AG04450 (cell line): ENCODE measurements around the gene CLEC7A. TPM values are rescaled to one million over a fixed set of nuclear protein-coding genes. Genes with fewer than 3 reads are reported as not detected.

ENCODE experiments used
- CTCF ChIA-PET: fragments of 300-600, 350-600 bp; formaldehyde crosslinking; extraction: SDS; loops from one replicate; lab custom pipeline; 2022; ENCODE audit warnings: antibody characterized with exemption, inconsistent platforms; lab: Charles Lee
- POLR2A ChIA-PET: fragments of 350-600 bp; formaldehyde crosslinking; extraction: SDS; loops from one replicate; lab custom pipeline; 2021; ENCODE audit warnings: antibody characterized with exemption, inconsistent platforms; lab: Yijun Ruan, JAX
- DNase-seq: peaks from one replicate; pipeline ENCODE4 v3.0.0-alpha.2; 2011; ENCODE audit warnings: low read depth, low spot score
- H3K27ac ChIP-seq: one replicate; pipeline ENCODE4 v1.5.1; 2012; ENCODE audit warnings: low read depth, low read length, control low read depth
- H3K27me3 ChIP-seq: one replicate; pipeline ENCODE4 v1.6.0; 2012; ENCODE audit warnings: low read length; ENCODE audit not compliant: control insufficient read depth, insufficient read depth
- H3K4me3 ChIP-seq: 2 replicates; pipeline ENCODE4 v1.5.1; 2011; ENCODE audit warnings: mild to moderate bottlenecking, low read depth, low read length, control low read depth
- H3K9me3 ChIP-seq: 2 replicates; pipeline ENCODE4 v1.5.1; 2012; ENCODE audit warnings: low read length; ENCODE audit not compliant: control insufficient read depth, insufficient read depth
- polyA plus RNA-seq: library from polyadenylated mRNA; depleted of rRNA; stranded (reverse); fragments of >200 nt; gene quantifications from 2 replicates; pipeline ENCODE4 v1.2.3, GENCODE V29; 2011
- TF ChIP-seq, protein P1 (sequence below): IDR thresholded peaks from 2 replicates; pipeline ENCODE4 v1.5.1; 2011; ENCODE audit warnings: low read depth, low read length, control low read depth, inconsistent platforms

The CLEC7A gene
- polyA plus RNA-seq, 1 experiment = not detected

DNA sequence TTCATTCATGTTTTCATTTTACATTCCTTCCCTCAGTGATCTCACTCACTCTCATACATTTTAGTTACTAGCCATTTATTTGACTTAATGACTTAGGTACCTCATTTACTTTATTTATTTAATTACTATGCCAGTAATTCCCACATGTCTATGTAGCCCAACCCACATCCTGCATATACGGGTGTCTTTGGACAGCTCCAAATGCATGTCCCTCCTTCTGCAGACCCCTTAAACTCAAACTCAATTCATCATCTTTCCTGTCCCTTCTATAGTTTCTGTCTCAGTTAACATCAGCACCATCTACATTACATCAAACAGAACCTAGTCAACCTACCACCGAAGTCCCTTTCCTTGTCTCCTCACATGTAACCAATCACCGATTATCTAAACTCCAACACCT, 34.0 kb downstream of the CLEC7A start:
- TF ChIP-seq, protein P1, sequence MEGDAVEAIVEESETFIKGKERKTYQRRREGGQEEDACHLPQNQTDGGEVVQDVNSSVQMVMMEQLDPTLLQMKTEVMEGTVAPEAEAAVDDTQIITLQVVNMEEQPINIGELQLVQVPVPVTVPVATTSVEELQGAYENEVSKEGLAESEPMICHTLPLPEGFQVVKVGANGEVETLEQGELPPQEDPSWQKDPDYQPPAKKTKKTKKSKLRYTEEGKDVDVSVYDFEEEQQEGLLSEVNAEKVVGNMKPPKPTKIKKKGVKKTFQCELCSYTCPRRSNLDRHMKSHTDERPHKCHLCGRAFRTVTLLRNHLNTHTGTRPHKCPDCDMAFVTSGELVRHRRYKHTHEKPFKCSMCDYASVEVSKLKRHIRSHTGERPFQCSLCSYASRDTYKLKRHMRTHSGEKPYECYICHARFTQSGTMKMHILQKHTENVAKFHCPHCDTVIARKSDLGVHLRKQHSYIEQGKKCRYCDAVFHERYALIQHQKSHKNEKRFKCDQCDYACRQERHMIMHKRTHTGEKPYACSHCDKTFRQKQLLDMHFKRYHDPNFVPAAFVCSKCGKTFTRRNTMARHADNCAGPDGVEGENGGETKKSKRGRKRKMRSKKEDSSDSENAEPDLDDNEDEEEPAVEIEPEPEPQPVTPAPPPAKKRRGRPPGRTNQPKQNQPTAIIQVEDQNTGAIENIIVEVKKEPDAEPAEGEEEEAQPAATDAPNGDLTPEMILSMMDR = no peak
- Histone ChIP-seq H3K27me3 (peaks cover 4% of the 10 kb centered on the region), H3K27ac (no peak overlapping the region), H3K4me3 (no peak overlapping the region), H3K9me3 (no peaks in the 10 kb centered on the region)
- POLR2A ChIA-PET = no interaction called here
- no peak for DNase-seq
- CTCF ChIA-PET = interaction anchor here (0.8 kb wide), 1 partner anchor 346 kb away, joined by 3 read pairs; no protein-coding TSS in a partner anchor

DNA sequence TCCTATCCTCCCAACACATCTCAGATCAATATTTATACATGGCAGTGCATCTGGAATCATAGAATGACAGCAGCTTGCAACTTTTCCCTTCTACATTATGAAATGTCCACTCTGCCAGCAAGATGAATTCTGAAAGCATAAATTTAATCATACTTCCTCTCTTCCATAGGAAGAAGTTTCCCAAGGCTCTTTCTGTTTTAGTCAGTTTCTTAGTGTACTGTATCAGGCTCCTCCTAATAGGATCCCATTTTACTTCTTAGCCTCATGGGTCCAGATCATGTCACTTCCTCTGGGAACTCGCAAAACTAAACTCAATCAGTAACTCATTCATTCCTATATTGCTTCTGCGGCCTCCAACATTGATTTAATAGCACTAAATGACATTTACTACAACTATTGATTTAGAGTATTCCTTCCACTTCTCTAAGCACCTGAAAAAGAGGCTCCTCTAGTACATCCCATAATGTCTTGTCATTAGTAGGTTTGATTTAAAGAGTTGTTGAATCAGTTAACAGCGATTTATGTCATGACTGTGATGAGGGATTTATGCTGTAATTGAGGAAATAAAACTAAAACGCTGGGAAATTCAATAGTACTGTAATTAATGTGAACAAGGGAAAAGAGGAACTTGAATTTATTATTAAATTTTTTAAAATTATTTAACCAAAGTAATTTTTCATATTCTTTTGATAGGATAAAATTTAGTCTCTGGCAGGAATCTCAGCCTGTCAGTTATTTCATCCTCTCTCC, 35.2 kb downstream of the CLEC7A start:
- ChIA-PET POLR2A (no interaction called here), CTCF (interaction anchor here (0.8 kb wide), 1 partner anchor 344 kb away, joined by 3 read pairs; no protein-coding TSS in a partner anchor)
- Histone ChIP-seq H3K9me3 (no peaks in the 10 kb centered on the region), H3K4me3 (no peak overlapping the region), H3K27ac (no peak overlapping the region), H3K27me3 (peaks cover 7% of the 10 kb centered on the region)
- TF ChIP-seq, protein P1 = no peak
- DNase-seq = no peak

DNA sequence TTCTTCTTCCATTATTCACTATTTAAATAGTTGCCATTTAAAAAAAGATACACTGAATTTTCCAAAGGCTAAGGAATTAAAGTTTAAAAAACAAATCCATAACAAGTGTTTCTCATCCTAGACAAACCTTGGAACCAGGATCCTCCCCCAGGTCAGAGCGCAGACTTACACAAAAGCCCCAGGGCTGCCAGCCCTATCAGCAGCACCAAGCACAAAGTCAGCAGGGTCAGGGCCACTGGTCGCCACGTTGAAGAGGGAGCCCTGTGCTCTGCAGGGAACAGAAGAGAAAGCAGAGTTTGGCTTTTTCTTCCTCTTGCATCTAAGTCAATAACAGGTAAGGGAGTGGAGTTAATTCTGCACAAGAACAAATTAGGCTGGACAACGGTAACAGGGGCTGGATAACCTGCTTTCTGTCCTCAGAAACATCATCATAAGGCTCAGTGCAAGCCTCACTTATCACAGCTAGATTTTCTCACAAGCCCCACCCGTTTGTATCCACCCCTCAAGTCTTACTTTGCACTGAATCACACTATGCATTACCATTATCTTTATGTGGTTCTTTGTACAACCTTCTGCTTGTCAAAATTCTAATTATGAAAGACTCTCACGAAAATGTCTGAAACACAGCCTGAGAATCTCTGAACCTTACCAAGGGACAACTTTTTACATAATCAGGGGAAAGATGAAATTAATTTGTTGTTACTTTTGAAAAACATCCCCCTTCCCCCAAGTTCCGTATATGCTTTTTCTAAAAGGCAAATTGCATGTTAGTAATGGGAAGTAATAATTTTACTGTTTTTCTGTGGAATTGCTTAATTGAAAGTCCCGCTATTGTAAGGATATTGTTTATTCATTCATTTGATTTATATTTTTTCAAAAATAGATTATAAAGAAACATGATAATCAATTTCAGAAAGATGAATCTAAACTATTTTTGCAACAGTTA, 40.8 kb downstream of the CLEC7A start:
- ChIA-PET POLR2A (no interaction called here), CTCF (no interaction called here)
- H3K27me3 ChIP-seq = peaks cover 5% of the 10 kb centered on the region
- TF ChIP-seq, protein P1 = no peak
- no peak overlapping the region for H3K4me3 ChIP-seq
- no peak for DNase-seq
- H3K9me3 ChIP-seq = no peaks in the 10 kb centered on the region
- H3K27ac ChIP-seq = no peak overlapping the region

DNA sequence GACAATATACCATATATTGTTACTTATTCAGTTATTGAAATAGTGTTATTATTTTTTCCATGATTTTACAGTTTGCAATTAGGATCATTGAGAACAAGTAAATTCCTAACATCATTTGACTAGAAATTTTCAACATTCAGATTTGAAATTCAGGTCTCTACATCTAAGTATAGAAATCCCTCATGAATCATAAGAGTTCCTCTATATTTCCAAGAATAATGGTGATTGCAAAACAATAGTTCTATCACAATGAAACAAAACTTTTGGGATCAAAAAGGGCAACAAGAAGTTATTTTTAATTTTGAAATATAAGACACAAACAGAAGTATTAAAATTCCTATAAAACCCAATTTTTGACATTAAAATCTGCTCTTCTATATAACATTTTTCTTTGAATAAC, 42.0 kb downstream of the CLEC7A start:
- no peak for DNase-seq

More for the DNA sequence above, 42.0 kb downstream of the CLEC7A start:
- CTCF ChIA-PET = no interaction called here
- H3K27me3 ChIP-seq = peaks cover 3% of the 10 kb centered on the region
- H3K4me3 ChIP-seq = no peak overlapping the region
- POLR2A ChIA-PET = no interaction called here
- no peak overlapping the region for H3K27ac ChIP-seq
- no peaks in the 10 kb centered on the region for H3K9me3 ChIP-seq
- TF ChIP-seq, protein P1 = no peak
